UCSD-AML1 (cell line): ENCODE data around the gene MGP.

Experiments used
- DNase-seq: peaks from one replicate; lab custom pipeline; 2025; ENCODE audit not compliant: unreplicated experiment; lab: John Stamatoyannopoulos, UW

The MGP gene

DNA sequence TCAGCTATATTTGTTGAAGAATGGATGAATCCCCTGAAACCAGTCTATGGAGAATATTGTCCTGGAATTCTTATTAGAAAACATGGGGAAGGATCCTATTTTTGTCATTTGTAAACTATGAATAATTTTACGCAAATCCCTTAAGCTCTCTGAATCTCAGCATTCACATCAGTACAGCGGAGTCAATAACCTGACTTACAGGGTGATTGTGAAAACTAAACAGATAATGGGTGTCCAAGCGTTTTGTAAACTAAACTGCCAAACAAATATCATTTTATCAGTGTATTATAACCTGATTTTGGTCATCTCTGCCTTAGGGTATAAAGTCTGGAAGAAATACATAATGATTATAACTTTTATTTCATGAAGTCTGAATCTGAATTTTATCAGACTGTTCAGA, 52.3 kb downstream of the MGP start:
- DNase-seq = no peak
